Activated CD8-positive, alpha-beta memory T cell treated with anti-CD3 and anti-CD28 coated beads, Interleukin-2, amount 50 U/mL, for 24 hours (primary cell): ENCODE data around the gene LRCH1.

Experiments
- DNase-seq: peaks from one replicate; pipeline ENCODE4 v3.0.0-alpha.2; 2020; ENCODE audit errors: extremely low read depth

The LRCH1 gene

GRCh38 chr13:46712524-46712923 is 159.6 kb downstream of the LRCH1 start:
- no peak for DNase-seq

- DNase-seq = no peak
Observed at GRCh38 chr13:46715363-46715762, 162.4 kb downstream of the LRCH1 start.

- no peak for DNase-seq
Observed at GRCh38 chr13:46716821-46717220, 163.9 kb downstream of the LRCH1 start.

GRCh38 chr13:46717275-46717674 is 164.3 kb downstream of the LRCH1 start:
- DNase-seq = no peak

- no peak for DNase-seq
Observed at GRCh38 chr13:46717856-46718255, 164.9 kb downstream of the LRCH1 start.

- no peak for DNase-seq
Observed at GRCh38 chr13:46720189-46720588, 167.2 kb downstream of the LRCH1 start.

GRCh38 chr13:46721054-46721453 is 168.1 kb downstream of the LRCH1 start:
- DNase-seq = no peak

- DNase-seq = no peak
Observed at GRCh38 chr13:46726347-46726746, 173.4 kb downstream of the LRCH1 start.

GRCh38 chr13:46728777-46729176 is 175.8 kb downstream of the LRCH1 start:
- no peak for DNase-seq

- DNase-seq = no peak
Observed at GRCh38 chr13:46731535-46731934, 178.6 kb downstream of the LRCH1 start.

- no peak for DNase-seq
Observed at GRCh38 chr13:46735425-46735824, 182.5 kb downstream of the LRCH1 start.

- DNase-seq = no peak
Observed at GRCh38 chr13:46736541-46737310, 183.8 kb downstream of the LRCH1 start.

- no peak for DNase-seq
Observed at GRCh38 chr13:46738055-46738454, 185.1 kb downstream of the LRCH1 start.

GRCh38 chr13:46738766-46739165 is 185.8 kb downstream of the LRCH1 start:
- no peak for DNase-seq

GRCh38 chr13:46739447-46740098 is 186.6 kb downstream of the LRCH1 start:
- no peak for DNase-seq

GRCh38 chr13:46743191-46743590 is 190.2 kb downstream of the LRCH1 start:
- no peak for DNase-seq

GRCh38 chr13:46745062-46745461 is 192.1 kb downstream of the LRCH1 start:
- no peak for DNase-seq

- no peak for DNase-seq
Observed at GRCh38 chr13:46745706-46746105, 192.7 kb downstream of the LRCH1 start.

- DNase-seq = no peak
Observed at GRCh38 chr13:46747031-46747820, 194.3 kb downstream of the LRCH1 start.

- no peak for DNase-seq
Observed at GRCh38 chr13:46748300-46748699, 195.3 kb downstream of the LRCH1 start.

- DNase-seq = no peak
Observed at GRCh38 chr13:46749951-46750350, 197.0 kb downstream of the LRCH1 start.

- peak; percentile 29 for DNase-seq
Observed at GRCh38 chr13:46751811-46752635, 199.1 kb downstream of the LRCH1 start.
